ENCODE data around the gene MSH5. TPM values are rescaled to one million over a fixed set of nuclear protein-coding genes. Genes with fewer than 3 reads are reported as not detected.

The MSH5 gene
- total and polyA plus RNA-seq, 2 of the 13 experiments (the other 11 are each of a cell fraction or from before 2014, with no cell fraction given): 10.2 to 38.7 TPM

DNA sequence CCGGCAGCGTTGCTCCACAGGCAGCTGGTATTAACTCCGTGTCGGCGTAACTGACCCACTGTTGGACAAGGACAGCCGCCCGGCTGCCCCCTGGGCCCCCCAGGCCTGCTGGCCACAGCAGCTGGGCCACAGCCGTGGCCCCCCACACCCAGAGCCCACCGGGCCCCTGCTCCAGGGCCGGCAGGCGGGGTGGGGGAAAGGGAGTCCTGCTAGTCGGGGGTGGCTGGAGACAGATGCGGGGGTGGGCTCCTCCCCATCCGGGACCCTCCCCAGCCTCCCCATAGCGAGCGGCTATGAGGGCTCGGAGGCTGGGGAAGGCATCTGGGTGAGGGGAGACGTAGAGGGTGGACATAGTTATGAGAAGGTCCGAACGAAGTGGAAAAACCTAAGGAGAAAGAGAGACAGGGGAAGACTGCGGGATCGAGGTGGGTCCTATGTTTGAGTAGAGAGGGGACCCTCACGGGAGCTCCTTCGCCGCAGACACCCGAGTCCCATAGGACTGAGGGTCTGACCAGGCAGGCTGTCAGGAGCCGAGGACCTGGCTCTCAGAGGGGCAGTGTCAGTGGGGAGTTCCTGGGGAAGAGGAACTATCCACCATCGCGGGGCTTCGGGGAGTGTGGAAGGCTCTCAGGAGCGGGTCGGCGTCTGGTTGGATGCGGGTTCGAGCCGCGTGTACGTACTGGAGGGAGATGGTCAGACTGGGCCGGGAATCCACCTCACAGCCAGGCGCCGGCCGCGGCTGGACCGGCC is 55.2 kb downstream of the MSH5 start (continued):
- no peak for TF ChIP-seq ZNF30 (CRISPR knock-in tag; IDR thresholded peaks at IDR 0.05)
- TF ChIP-seq PAX8 (CRISPR knock-in tag; IDR thresholded peaks at IDR 0.05; ENCODE audit: borderline replicate concordance): 0 out of 2 replicates have a peak, but pooled peaks have one; percentile 18
- peak; percentile 66; the same call in 1 of the 2 replicates for TF ChIP-seq ZBTB7A (CRISPR knock-in tag; IDR thresholded peaks at IDR 0.05)
- TF ChIP-seq MED1 (CRISPR knock-in tag; IDR thresholded peaks at IDR 0.05): no peak
- TF ChIP-seq ZNF781 (CRISPR knock-in tag; IDR thresholded peaks at IDR 0.05; ENCODE audit: borderline replicate concordance, not compliant biosample characterization): peak; percentile 34
- TF ChIP-seq MYC (CRISPR knock-in tag; IDR thresholded peaks at IDR 0.05; ENCODE audit: borderline replicate concordance): no peak
- peak; percentile 50 for TF ChIP-seq GLI4 (CRISPR knock-in tag; IDR thresholded peaks at IDR 0.05; ENCODE audit: borderline replicate concordance)
- TF ChIP-seq NCOA5 (CRISPR knock-in tag; IDR thresholded peaks at IDR 0.05): no peak
- no peak; the same call in 1 of the 2 replicates for TF ChIP-seq ZNF280D (CRISPR knock-in tag; IDR thresholded peaks at IDR 0.05)
- peak; percentile 50; the same call in 1 of the 2 replicates for TF ChIP-seq ZNF670 (CRISPR knock-in tag; IDR thresholded peaks at IDR 0.05; ENCODE audit: borderline replicate concordance)
- TF ChIP-seq SP5 (CRISPR knock-in tag; IDR thresholded peaks at IDR 0.05; ENCODE audit: borderline replicate concordance, low read depth): no peak
- TF ChIP-seq ZNF598 (CRISPR knock-in tag; IDR thresholded peaks at IDR 0.05; ENCODE audit: borderline replicate concordance): 0 out of 2 replicates have a peak, but pooled peaks have one; percentile 55
- TF ChIP-seq DPF2 (CRISPR knock-in tag; IDR thresholded peaks at IDR 0.05; ENCODE audit: borderline replicate concordance, low read depth): no peak
- 0 out of 2 replicates have a peak, but pooled peaks have one; percentile 8 for TF ChIP-seq SETDB1 (CRISPR knock-in tag; IDR thresholded peaks at IDR 0.05; ENCODE audit: borderline replicate concordance)
- TF ChIP-seq ZBTB39 (CRISPR knock-in tag; IDR thresholded peaks at IDR 0.05): no peak
- no peak for TF ChIP-seq ZNF83 (CRISPR knock-in tag; IDR thresholded peaks at IDR 0.05; ENCODE audit: borderline replicate concordance)
- TF ChIP-seq CBX2 (IDR thresholded peaks at IDR 0.05; ENCODE audit: low read depth, low read length): no peak
- no peak for TF ChIP-seq CBX2 (CRISPR knock-in tag; IDR thresholded peaks at IDR 0.05; ENCODE audit: low read depth)
- no peak; the same call in 1 of the 2 replicates for TF ChIP-seq ZNF414 (CRISPR knock-in tag; IDR thresholded peaks at IDR 0.05)
- no peak for TF ChIP-seq RFX1 (IDR thresholded peaks at IDR 0.05)
- TF ChIP-seq ZNF484 (CRISPR knock-in tag; IDR thresholded peaks at IDR 0.05; ENCODE audit: borderline replicate concordance, low read depth): no peak
- no peak for TF ChIP-seq SCMH1 (CRISPR knock-in tag; IDR thresholded peaks at IDR 0.05; ENCODE audit: borderline replicate concordance)
- 0 out of 2 replicates have a peak, but pooled peaks have one; percentile 10 for TF ChIP-seq MIER3 (CRISPR knock-in tag; IDR thresholded peaks at IDR 0.05; ENCODE audit: borderline replicate concordance)

Data from HepG2 (cell line).